ENCODE results near the gene DDHD1.

Gene DDHD1

GRCh38 chr14:53062856-53063255, 90.3 kb downstream of the DDHD1 start:
- DNase-seq (ENCODE audit: low read depth), result no peak
- no peak overlapping the region for H3K4me3 ChIP-seq (ENCODE audit: low read depth, low read length)
- TF ChIP-seq, protein P1, sequence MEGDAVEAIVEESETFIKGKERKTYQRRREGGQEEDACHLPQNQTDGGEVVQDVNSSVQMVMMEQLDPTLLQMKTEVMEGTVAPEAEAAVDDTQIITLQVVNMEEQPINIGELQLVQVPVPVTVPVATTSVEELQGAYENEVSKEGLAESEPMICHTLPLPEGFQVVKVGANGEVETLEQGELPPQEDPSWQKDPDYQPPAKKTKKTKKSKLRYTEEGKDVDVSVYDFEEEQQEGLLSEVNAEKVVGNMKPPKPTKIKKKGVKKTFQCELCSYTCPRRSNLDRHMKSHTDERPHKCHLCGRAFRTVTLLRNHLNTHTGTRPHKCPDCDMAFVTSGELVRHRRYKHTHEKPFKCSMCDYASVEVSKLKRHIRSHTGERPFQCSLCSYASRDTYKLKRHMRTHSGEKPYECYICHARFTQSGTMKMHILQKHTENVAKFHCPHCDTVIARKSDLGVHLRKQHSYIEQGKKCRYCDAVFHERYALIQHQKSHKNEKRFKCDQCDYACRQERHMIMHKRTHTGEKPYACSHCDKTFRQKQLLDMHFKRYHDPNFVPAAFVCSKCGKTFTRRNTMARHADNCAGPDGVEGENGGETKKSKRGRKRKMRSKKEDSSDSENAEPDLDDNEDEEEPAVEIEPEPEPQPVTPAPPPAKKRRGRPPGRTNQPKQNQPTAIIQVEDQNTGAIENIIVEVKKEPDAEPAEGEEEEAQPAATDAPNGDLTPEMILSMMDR (IDR thresholded peaks at IDR 0.05; ENCODE audit: insufficient read depth, low read depth, low read length, missing control alignments), result no peak

DNA sequence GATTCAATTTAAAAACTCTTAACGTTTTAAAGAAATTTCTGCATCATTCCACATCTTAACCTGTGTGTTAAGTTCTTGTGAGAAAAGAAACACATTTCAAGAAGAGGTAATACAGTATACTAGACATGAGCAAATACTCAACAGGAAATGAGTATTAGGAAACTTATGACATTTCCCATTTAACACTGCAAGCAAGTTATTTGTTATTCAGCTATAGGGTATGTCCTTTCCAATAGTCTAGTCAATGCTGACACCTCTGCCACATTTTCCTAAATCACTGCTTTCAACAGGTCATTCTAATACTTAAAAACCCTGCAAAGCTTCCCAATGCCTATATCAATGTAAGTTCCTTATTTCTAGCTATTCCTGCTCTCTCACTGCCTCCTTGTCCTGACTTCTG, 93.1 kb downstream of the DDHD1 start:
- no peak overlapping the region for H3K4me3 ChIP-seq (ENCODE audit: low read depth, low read length)
- TF ChIP-seq, protein P1 (IDR thresholded peaks at IDR 0.05; ENCODE audit: insufficient read depth, low read depth, low read length, missing control alignments), result no peak
- DNase-seq (ENCODE audit: low read depth), result no peak

GRCh38 chr14:53055003-53055402, 98.1 kb downstream of the DDHD1 start:
- H3K4me3 ChIP-seq (ENCODE audit: low read depth, low read length), result no peak overlapping the region
- peak; percentile 55 for DNase-seq (ENCODE audit: low read depth)
- TF ChIP-seq, protein P1 (IDR thresholded peaks at IDR 0.05; ENCODE audit: insufficient read depth, low read depth, low read length, missing control alignments), result peak; percentile 63

DNA sequence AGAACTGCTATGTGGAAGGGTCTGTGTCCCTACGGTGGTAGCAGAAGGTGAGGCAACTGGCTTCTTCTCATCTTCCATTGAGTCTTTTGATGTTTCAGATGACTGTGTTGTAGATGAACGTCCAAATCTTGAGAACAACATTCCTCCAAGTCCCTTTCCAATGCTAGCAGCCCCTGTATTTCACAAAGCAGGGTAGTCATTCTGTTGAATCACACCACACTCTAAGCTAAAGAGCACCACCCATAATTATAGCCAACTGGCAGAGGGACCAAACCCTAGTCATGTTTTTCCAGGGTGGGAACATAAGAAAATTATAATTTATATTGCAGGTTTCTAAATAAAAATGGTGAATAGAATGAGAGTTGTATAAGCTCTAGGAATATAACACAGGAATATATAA, 98.7 kb downstream of the DDHD1 start:
- H3K4me3 ChIP-seq (ENCODE audit: low read depth, low read length), result no peak overlapping the region
- TF ChIP-seq, protein P1 (IDR thresholded peaks at IDR 0.05; ENCODE audit: insufficient read depth, low read depth, low read length, missing control alignments), result no peak
- DNase-seq (ENCODE audit: low read depth), result no peak

GRCh38 chr14:53048631-53049030, 104.5 kb downstream of the DDHD1 start:
- TF ChIP-seq, protein P1 (IDR thresholded peaks at IDR 0.05; ENCODE audit: insufficient read depth, low read depth, low read length, missing control alignments), result no peak
- no peak overlapping the region for H3K4me3 ChIP-seq (ENCODE audit: low read depth, low read length)
- DNase-seq (ENCODE audit: low read depth), result no peak

DNA sequence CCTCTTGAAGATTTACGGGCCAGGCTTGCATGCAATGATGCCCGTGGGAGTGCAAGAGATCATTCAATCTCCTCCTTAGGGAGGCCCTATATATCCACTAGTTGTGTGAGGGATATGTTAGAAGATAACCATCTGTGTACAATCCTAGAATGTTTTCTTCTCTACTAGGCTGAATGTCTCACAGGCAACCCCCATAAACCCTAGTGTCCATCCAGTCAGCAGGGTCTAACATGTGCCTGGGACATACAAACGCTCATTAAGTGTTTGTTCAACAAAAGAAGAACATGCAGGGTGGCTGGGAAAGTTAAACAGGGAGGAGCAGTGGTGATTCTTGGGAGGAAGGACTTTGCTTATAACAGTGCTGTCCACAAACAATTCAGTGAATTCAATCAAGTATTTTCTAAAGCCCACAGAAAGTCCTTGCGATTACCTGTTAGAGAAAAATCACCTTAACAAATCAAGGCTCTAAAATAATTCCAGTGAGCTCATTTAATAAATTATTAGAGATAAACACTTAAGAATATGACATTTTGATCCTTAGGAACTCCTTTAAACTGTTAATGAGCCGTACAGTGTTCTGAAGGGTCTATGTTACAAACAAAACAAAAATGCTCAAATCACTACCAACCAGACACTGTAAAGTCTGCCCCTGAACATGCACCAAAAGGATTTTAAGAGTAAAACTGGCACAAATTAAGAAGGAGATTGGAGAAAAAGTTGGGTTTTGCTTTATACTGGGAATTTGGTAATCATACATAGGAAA, 105.6 kb downstream of the DDHD1 start:
- H3K4me3 ChIP-seq (ENCODE audit: low read depth, low read length), result no peak overlapping the region
- TF ChIP-seq, protein P1 (IDR thresholded peaks at IDR 0.05; ENCODE audit: insufficient read depth, low read depth, low read length, missing control alignments), result no peak
- no peak for DNase-seq (ENCODE audit: low read depth)

DNA sequence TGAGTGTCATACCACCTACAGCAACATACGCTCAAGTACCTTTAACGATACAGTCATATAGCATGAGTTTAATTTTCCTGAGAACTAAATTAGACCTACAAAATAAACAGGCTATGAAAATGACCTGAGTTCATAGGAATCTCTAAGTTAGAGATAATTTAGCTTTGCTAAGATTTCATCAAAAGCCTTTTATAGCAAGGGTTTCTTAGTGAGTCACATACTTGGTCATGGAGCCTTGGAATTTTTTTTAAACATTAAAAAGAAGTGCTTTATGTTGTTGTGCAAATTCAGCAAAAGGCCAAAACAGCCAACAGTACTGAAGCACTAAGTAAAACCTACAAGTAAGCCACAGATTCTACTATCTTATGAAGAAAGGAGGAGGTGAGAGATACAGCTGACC, 108.6 kb downstream of the DDHD1 start:
- no peak for DNase-seq (ENCODE audit: low read depth)

More for the DNA sequence above, 108.6 kb downstream of the DDHD1 start:
- no peak overlapping the region for H3K4me3 ChIP-seq (ENCODE audit: low read depth, low read length)
- TF ChIP-seq, protein P1 (IDR thresholded peaks at IDR 0.05; ENCODE audit: insufficient read depth, low read depth, low read length, missing control alignments), result no peak
